Measurements from ENCODE around the gene FGD3.
"Not testable (repeated sequence)": the region's sequence is repeated elsewhere in the genome, so short reads cannot be mapped to it uniquely, and the experiment has no call there.

Gene FGD3
- 4.7 to 49.9 (median 20.8) reads per million in 18 experiments for total RNA-seq

GRCh38 chr9:92947268-92948037, at the start of gene FGD3:
FGD3 (plus strand) TSS chr9:92947523; CDS start chr9:92976257, 28,734 bp downstream.
- DNase-seq, result no peak

- not testable (repeated sequence) for DNase-seq
Observed at GRCh38 chr9:92905137-92905536, 42.2 kb upstream of the FGD3 start.

GRCh38 chr9:92911511-92912475, 35.5 kb upstream of the FGD3 start:
- DNase-seq, result peak; percentile 56 to 67

GRCh38 chr9:92917176-92917800, 30.0 kb upstream of the FGD3 start:
- peak; percentile 55 to 83 for DNase-seq

- no peak for DNase-seq
Observed at GRCh38 chr9:92920437-92920836, 26.9 kb upstream of the FGD3 start.

GRCh38 chr9:92931606-92932005, 15.7 kb upstream of the FGD3 start:
- peak in 1 of 2 donors; percentile 31 for DNase-seq

- no peak for DNase-seq
Observed at GRCh38 chr9:92934321-92934720, 13.0 kb upstream of the FGD3 start.

GRCh38 chr9:92938025-92938424, 9.3 kb upstream of the FGD3 start:
- DNase-seq, result no peak

GRCh38 chr9:92941861-92942260, 5.5 kb upstream of the FGD3 start:
- no peak for DNase-seq

GRCh38 chr9:92942688-92943616, 4.4 kb upstream of the FGD3 start:
- DNase-seq, result no peak

- no peak for DNase-seq
Observed at GRCh38 chr9:92944921-92945320, 2.4 kb upstream of the FGD3 start.

- DNase-seq, result no peak
Observed at GRCh38 chr9:92945796-92946195, 1.5 kb upstream of the FGD3 start.

- no peak for DNase-seq
Observed at GRCh38 chr9:92948038-92948534, 763 bp downstream of the FGD3 start.

- DNase-seq, result no peak
Observed at GRCh38 chr9:92948632-92949031, 1.3 kb downstream of the FGD3 start.

GRCh38 chr9:92949266-92949982, 2.1 kb downstream of the FGD3 start:
- DNase-seq, result no peak

GRCh38 chr9:92950359-92950955, 3.1 kb downstream of the FGD3 start:
- no peak for DNase-seq

GRCh38 chr9:92952906-92953610, 5.7 kb downstream of the FGD3 start:
- DNase-seq, result no peak

- DNase-seq, result no peak
Observed at GRCh38 chr9:92954049-92954861, 6.9 kb downstream of the FGD3 start.

GRCh38 chr9:92954886-92955285, 7.6 kb downstream of the FGD3 start:
- no peak for DNase-seq
